Testis (tissue), 2 donors: ENCODE measurements around the gene CACNB4.

Experiments used
- CTCF ChIP-seq, 3 experiments: fragments of 450-650 bp in 2 of 3; fragments of 200-600 bp in 1 of 3; sonication (generic) in 1 of 3; IDR thresholded peaks; one replicate each; pipeline ENCODE4 v1.5.1; 2016 to 2019; ENCODE audit warnings: antibody characterized with exemption in 3 of 3, mild to moderate bottlenecking in 2 of 3, moderate library complexity in 1 of 3
- POLR2A ChIP-seq: fragments of 450-650 bp; IDR thresholded peaks from one replicate; pipeline ENCODE4 v1.6.1; 2017; ENCODE audit warnings: antibody characterized with exemption, mild to moderate bottlenecking, moderate library complexity

- TF ChIP-seq POLR2A (no peak), CTCF (IDR thresholded peaks at IDR 0.05) (no peak)
Observed at GRCh38 chr2:151853070-151853758, 245.6 kb downstream of the CACNB4 start.
